PFSK-1 (cell line): ENCODE results near the gene NUDT1.

Source experiments
- FOXP2 ChIP-seq: optimal IDR thresholded peaks from 2 replicates; pipeline ENCODE3; 2011; ENCODE audit warnings: borderline replicate concordance, control low read depth, inconsistent platforms; ENCODE audit not compliant: insufficient read depth; ENCODE audit errors: extremely low read length, extremely low read depth
- POLR2AphosphoS5 ChIP-seq: IDR thresholded peaks from 2 replicates; pipeline ENCODE4 v1.6.1; 2012; ENCODE audit warnings: low read depth, mild to moderate bottlenecking, control low read depth, low read length, moderate library complexity
- TF ChIP-seq, protein P1 (sequence below), 2 experiments: IDR thresholded peaks; 2 replicates each; pipeline versions ENCODE4 v1.6.1 to v1.8.0; 2011 to 2012; ENCODE audit warnings: low read depth in 2 of 2, low read length in 2 of 2, control low read depth in 1 of 2, inconsistent platforms in 1 of 2, mild to moderate bottlenecking in 1 of 2, moderate library complexity in 1 of 2; ENCODE audit not compliant: insufficient read depth in 1 of 2

DNA sequence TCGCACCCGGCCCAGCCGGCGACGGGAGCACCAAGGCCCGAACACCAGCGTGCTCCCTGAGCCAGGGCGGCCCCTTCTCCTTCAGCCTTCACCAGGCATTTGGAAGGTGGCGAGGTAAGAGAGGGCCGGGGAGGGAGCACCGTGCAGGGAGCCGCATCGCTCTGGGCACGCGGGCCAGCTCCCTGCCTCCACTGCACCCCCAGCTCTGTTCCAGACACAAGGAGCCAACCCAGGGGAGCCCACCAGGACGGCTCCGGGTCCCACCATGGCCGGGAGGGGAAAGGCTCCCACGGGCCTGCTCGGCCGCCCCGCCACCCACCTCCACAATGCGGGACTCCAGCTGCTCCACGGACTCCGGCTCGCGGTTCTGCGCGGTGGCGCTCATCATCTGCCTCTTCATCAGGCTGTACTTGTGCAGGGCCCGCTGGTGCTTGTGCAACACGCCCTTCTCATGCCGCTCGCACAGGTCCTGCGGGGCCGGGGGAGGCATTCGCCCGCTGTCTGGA lies 15.1 kb downstream of the NUDT1 start:
- TF ChIP-seq, protein P1, sequence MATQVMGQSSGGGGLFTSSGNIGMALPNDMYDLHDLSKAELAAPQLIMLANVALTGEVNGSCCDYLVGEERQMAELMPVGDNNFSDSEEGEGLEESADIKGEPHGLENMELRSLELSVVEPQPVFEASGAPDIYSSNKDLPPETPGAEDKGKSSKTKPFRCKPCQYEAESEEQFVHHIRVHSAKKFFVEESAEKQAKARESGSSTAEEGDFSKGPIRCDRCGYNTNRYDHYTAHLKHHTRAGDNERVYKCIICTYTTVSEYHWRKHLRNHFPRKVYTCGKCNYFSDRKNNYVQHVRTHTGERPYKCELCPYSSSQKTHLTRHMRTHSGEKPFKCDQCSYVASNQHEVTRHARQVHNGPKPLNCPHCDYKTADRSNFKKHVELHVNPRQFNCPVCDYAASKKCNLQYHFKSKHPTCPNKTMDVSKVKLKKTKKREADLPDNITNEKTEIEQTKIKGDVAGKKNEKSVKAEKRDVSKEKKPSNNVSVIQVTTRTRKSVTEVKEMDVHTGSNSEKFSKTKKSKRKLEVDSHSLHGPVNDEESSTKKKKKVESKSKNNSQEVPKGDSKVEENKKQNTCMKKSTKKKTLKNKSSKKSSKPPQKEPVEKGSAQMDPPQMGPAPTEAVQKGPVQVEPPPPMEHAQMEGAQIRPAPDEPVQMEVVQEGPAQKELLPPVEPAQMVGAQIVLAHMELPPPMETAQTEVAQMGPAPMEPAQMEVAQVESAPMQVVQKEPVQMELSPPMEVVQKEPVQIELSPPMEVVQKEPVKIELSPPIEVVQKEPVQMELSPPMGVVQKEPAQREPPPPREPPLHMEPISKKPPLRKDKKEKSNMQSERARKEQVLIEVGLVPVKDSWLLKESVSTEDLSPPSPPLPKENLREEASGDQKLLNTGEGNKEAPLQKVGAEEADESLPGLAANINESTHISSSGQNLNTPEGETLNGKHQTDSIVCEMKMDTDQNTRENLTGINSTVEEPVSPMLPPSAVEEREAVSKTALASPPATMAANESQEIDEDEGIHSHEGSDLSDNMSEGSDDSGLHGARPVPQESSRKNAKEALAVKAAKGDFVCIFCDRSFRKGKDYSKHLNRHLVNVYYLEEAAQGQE (IDR thresholded peaks at IDR 0.05; ENCODE audit: insufficient read depth in 1 of 2, low read depth in 2 of 2, low read length in 2 of 2), result no peak
- TF ChIP-seq POLR2AphosphoS5 (no peak), FOXP2 (no peak)
